Aorta (tissue), 5 donors: ENCODE measurements around the gene MKNK2. TPM values are rescaled to one million over a fixed set of nuclear protein-coding genes. Genes with fewer than 3 reads are reported as not detected.

Source experiments
- ATAC-seq: fragments of 200-7000 bp; cut with Tn5 transposase; one replicate; pipeline ENCODE4 v1.9.1; 2022; ENCODE audit warnings: moderate library complexity; ENCODE audit not compliant: low FRiP score
- DNase-seq, 2 donors: peaks; one replicate each; pipeline ENCODE4 v3.0.0-alpha.2; 2020
- H3K27ac ChIP-seq, 2 donors: one replicate each; pipeline ENCODE4 v1.5.1; 2013; ENCODE audit warnings: low read length in 2 of 2, mild to moderate bottlenecking in 2 of 2, moderate library complexity in 2 of 2, control low read depth in 1 of 2, inconsistent platforms in 1 of 2, low read depth in 1 of 2
- H3K27me3 ChIP-seq, 2 donors: one replicate each; pipeline ENCODE4 v1.6.1; 2013; ENCODE audit warnings: control low read depth in 1 of 2, low read length in 1 of 2, mild to moderate bottlenecking in 1 of 2, moderate library complexity in 1 of 2; ENCODE audit not compliant: insufficient read depth in 2 of 2, control insufficient read depth in 1 of 2
- H3K36me3 ChIP-seq, 2 donors: one replicate each; pipeline ENCODE4 v1.6.1; 2013; ENCODE audit warnings: control low read depth in 1 of 2, low read length in 1 of 2, mild to moderate bottlenecking in 1 of 2; ENCODE audit not compliant: insufficient read depth in 2 of 2, control insufficient read depth in 1 of 2
- H3K4me1 ChIP-seq, 2 donors: one replicate each; pipeline ENCODE4 v1.6.1; 2013; ENCODE audit warnings: low read length in 2 of 2, control low read depth in 1 of 2, mild to moderate bottlenecking in 1 of 2, moderate library complexity in 1 of 2; ENCODE audit not compliant: insufficient read depth in 2 of 2, control insufficient read depth in 1 of 2
- H3K4me3 ChIP-seq, 2 donors: one replicate each; pipeline ENCODE4 v1.5.1; 2013; ENCODE audit warnings: low read length in 2 of 2, control low read depth in 1 of 2, mild to moderate bottlenecking in 1 of 2
- H3K9me3 ChIP-seq: one replicate; pipeline ENCODE4 v1.6.1; 2013; ENCODE audit warnings: mild to moderate bottlenecking, low read length; ENCODE audit not compliant: control insufficient read depth
- WGBS, 2 donors: extraction: QIAGEN DNeasy Blood & Tissue Kit; methylation state at CpG; one replicate each; pipeline ENCODE4 v1.1.7; 2013; 5-methylcytosine and 5-hydroxymethylcytosine counted together
- intact Hi-C, 2 donors: fragments of 100-400 bp; cut with DNase I; formaldehyde crosslinking; loops; one replicate each; pipeline versions ENCODE4 v1.14.2 to v1.15.0; 2022
- long read RNA-seq, 2 donors: library from polyadenylated mRNA; unstranded; transcript quantifications; one replicate each; pipeline ENCODE4 v2.0.0, GENCODE V29; 2020 to 2021
- polyA plus RNA-seq, 2 donors: library from polyadenylated mRNA; stranded (reverse); fragments of 200-250 nt; gene quantifications; one replicate each; pipeline ENCODE4 v1.2.3, GENCODE V29; 2013
- total RNA-seq, 2 donors: library from RNA; stranded (reverse); fragmentation: NEBNext Ultra II Directional; extraction: Animal tissue kit (Norgen Biotek cat#: 25700); gene quantifications; one replicate each; pipeline ENCODE4 v1.2.1, GENCODE V29; 2021
- donor health status: healthy with polysubstance abuse.
- donor health status: Bipolar disorder and iron deficiency.
- donor health status: DM: no; HTN: no; CAD: no.
- donor health status: DM: no; HTN: no; CAD: no.
- donor health status: DM: yes; HTN: yes; CAD: no.

MKNK2 gene
- total RNA-seq, result 100 to 1,000 TPM in 1 of 2 donors, 10 to 100 TPM in 1; 93.0 to 103 TPM
- polyA plus RNA-seq, result 10 to 100 TPM; 49.3 to 68.1 TPM
- long read RNA-seq, donor 1, partial matches to known transcripts, result 14 of 143 reads
- long read RNA-seq, donor 1, other reads (novel, unspliced or antisense), result 128 of 143 reads
- long read RNA-seq, donor 2, transcript MKNK2-202 (14 exons, 1,744 nt), result major isoform, 6 of 45 reads
- long read RNA-seq, donor 2, partial matches to known transcripts, result 25 of 45 reads
- long read RNA-seq, donor 2, other reads (novel, unspliced or antisense), result 9 of 45 reads

- no peaks in the 10 kb centered on the region for H3K9me3 ChIP-seq
- 2 to 4% methylated on average over 38 to 93 of the region's 93 CpGs for whole genome bisulfite sequencing, 2 donors
- peaks cover 0 to 2% of the 10 kb centered on the region in 2 donors for H3K27me3 ChIP-seq
- peaks cover 0 to 4% of the 10 kb centered on the region in 2 donors for H3K4me1 ChIP-seq
- no peaks in the 10 kb centered on the region for H3K36me3 ChIP-seq
- ATAC-seq (peak; percentile 87), DNase-seq (peak; percentile 94 to 98)
- intact Hi-C loops, result no loop called here
- peak within 1 kb of the TSS; percentile 85 for H3K4me3 ChIP-seq
- peak within 1 kb of the TSS in 1 of 2 donors; percentile 72 for H3K27ac ChIP-seq
Observed at GRCh38 chr19:2050991-2051772, at the start of gene MKNK2. Gene MKNK2 (minus strand): TSS chr19:2051244. CDS start chr19:2050851, 393 bp downstream.

DNA sequence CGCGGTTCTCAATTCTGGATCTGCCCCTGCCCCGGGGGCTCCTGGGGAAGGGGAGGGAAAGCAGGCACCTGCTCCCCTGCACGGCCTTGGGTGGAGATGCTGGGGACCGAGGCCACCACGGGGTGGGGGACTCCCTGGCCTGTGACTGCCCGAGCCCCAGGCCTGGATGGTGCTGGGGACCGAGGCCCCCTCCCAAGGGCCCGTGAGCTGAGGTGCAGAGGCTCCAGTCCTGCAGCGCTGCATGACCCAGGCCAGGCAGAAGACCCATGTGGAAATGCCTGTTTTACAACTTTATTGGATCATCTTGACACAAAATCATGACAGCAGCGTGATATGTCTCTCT, 49.6 kb upstream of the MKNK2 start:
- Histone ChIP-seq H3K36me3 (peaks cover 1 to 3% of the 10 kb centered on the region in 2 donors), H3K4me1 (no peaks in the 10 kb centered on the region), H3K4me3 (no peak overlapping the region), H3K9me3 (no peaks in the 10 kb centered on the region), H3K27ac (no peak overlapping the region), H3K27me3 (no peaks in the 10 kb centered on the region)
- intact Hi-C loops, result no loop called here
- WGBS, 2 donors, result 88 to 92% methylated on average over 11 of the region's 11 CpGs
- ATAC-seq (no peak), DNase-seq (no peak)

DNA sequence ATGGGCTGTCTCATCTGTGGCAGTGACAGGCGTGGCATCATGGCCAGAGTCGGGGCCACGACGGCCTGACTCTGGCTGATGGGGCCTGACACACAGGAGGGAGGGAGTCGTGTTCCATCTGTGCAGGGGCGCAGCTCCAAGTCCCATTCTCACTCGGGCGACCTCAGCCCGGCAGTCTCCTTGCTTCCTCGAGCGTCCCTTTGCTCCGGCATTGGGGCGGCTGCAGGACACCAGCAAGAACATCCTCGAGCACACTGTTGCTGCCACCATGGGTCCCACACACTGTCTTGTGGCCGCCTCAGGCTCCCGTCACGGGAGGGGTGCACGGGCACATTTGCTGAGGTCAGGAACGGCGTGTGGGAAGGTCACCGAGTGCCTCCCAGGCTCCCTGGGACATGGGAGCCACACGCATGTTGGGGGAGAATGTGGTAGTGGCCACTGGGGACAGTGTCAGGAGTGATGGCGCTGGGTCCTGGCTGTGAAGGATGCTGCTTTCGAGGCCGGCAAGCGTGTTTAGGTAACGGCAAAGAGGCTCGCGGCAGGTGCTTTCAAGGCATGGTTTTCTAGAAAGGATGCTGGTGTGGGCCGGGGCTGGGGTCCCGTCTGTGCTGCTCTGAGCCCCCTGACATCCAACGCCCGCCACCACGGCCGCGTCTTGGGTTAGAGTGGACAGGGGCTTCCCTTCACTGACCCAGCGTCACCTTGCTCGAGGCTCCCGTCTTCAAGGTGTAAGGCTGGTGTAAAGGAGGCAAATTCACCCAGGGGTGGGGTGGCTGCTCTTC, 49.1 kb upstream of the MKNK2 start:
- Histone ChIP-seq H3K36me3 (peaks cover 0 to 3% of the 10 kb centered on the region in 2 donors), H3K9me3 (no peaks in the 10 kb centered on the region), H3K27ac (no peak overlapping the region), H3K4me1 (no peaks in the 10 kb centered on the region), H3K4me3 (no peak overlapping the region), H3K27me3 (no peaks in the 10 kb centered on the region)
- 88 to 89% methylated on average over 39 of the region's 39 CpGs for WGBS, 2 donors
- ATAC-seq, result no peak
- no peak for DNase-seq
- intact Hi-C loops, result loop anchor here in 1 of 2 donors (5.0 kb wide), 1 partner anchor 52 kb away; the partner anchor contains the start of gene AP3D1

DNA sequence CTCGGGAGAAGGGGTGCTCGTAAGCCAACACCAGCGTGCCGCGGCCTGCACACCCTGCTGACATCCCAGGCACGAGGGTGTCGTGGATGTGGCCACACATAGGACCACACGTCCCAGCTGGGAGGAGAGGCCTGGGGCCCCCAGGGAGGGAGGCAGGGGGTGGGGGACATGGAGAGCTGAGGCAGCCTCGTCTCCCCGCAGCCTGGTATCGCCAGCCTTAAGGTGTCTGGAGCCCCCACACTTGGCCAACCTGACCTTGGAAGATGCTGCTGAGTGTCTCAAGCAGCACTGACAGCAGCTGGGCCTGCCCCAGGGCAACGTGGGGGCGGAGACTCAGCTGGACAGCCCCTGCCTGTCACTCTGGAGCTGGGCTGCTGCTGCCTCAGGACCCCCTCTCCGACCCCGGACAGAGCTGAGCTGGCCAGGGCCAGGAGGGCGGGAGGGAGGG, 48.0 kb upstream of the MKNK2 start:
- ATAC-seq (no peak), DNase-seq (no peak)
- Histone ChIP-seq H3K27ac (no peak overlapping the region), H3K27me3 (no peaks in the 10 kb centered on the region), H3K9me3 (no peaks in the 10 kb centered on the region), H3K36me3 (peaks cover 0 to 3% of the 10 kb centered on the region in 2 donors), H3K4me1 (no peaks in the 10 kb centered on the region), H3K4me3 (no peak overlapping the region)
- intact Hi-C loops, result loop anchor here in 1 of 2 donors (5.0 kb wide), 1 partner anchor 53 kb away; the partner anchor contains the start of gene AP3D1
- 70 to 71% methylated on average over 16 of the region's 16 CpGs for WGBS, 2 donors

- Histone ChIP-seq H3K4me1 (no peaks in the 10 kb centered on the region), H3K9me3 (no peaks in the 10 kb centered on the region), H3K27ac (no peak overlapping the region), H3K4me3 (no peak overlapping the region), H3K27me3 (no peaks in the 10 kb centered on the region), H3K36me3 (peaks cover 0 to 3% of the 10 kb centered on the region in 2 donors)
- 79 to 82% methylated on average over 23 of the region's 23 CpGs for WGBS, 2 donors
- DNase-seq, result no peak
- ATAC-seq, result no peak
- intact Hi-C loops, result loop anchor here in 1 of 2 donors (5.0 kb wide), 1 partner anchor 54 kb away; the partner anchor contains the start of gene AP3D1
Observed at GRCh38 chr19:2097886-2098327, 46.9 kb upstream of the MKNK2 start.

- peak overlapping the region; percentile 7 to 18 for H3K4me3 ChIP-seq
- no peaks in the 10 kb centered on the region for H3K9me3 ChIP-seq
- no peak for ATAC-seq
- H3K36me3 ChIP-seq, result peaks cover 0 to 3% of the 10 kb centered on the region in 2 donors
- no peaks in the 10 kb centered on the region for H3K4me1 ChIP-seq
- peak overlapping the region in 1 of 2 donors; percentile 49 for H3K27ac ChIP-seq
- intact Hi-C loops, result loop anchor here in 1 of 2 donors (5.0 kb wide), 1 partner anchor 55 kb away; the partner anchor contains the start of gene AP3D1
- WGBS, 2 donors, result 23% methylated on average over 30 of the region's 30 CpGs
- DNase-seq, result peak in 1 of 2 donors; percentile 69
- no peaks in the 10 kb centered on the region for H3K27me3 ChIP-seq
Observed at GRCh38 chr19:2097203-2097885, 46.3 kb upstream of the MKNK2 start.

GRCh38 chr19:2096480-2097202, 45.6 kb upstream of the MKNK2 start, which contains the start of gene IZUMO4:
Gene IZUMO4 (plus strand): TSS chr19:2096915. CDS start chr19:2096946, 31 bp downstream.
- H3K27me3 ChIP-seq, result no peaks in the 10 kb centered on the region
- H3K4me3 ChIP-seq, result peak within 1 kb of the TSS; percentile 37 to 44
- intact Hi-C loops, result loop anchor here in 1 of 2 donors (5.0 kb wide), 1 partner anchor 56 kb away; the partner anchor contains the start of gene AP3D1
- peak; percentile 99 to 100 for DNase-seq
- WGBS, 2 donors, result 0 to 1% methylated on average over 49 to 70 of the region's 70 CpGs
- H3K36me3 ChIP-seq, result peaks cover 0 to 3% of the 10 kb centered on the region in 2 donors
- H3K4me1 ChIP-seq, result no peaks in the 10 kb centered on the region
- peak within 1 kb of the TSS in 1 of 2 donors; percentile 55 for H3K27ac ChIP-seq
- no peaks in the 10 kb centered on the region for H3K9me3 ChIP-seq
- ATAC-seq, result peak; percentile 95
